Immature natural killer cell (primary cell): ENCODE measurements around the gene DOC2B. TPM values are rescaled to one million over a fixed set of nuclear protein-coding genes. Genes with fewer than 3 reads are reported as not detected.
A peak's percentile ranks its signal among the peaks of the same experiment; 100 is the strongest.

Experiments
- DNase-seq, 3 donors: peaks; one replicate each; pipeline ENCODE4 v3.0.0; 2022; ENCODE audit warnings: mixed read lengths in 1 of 3
- H3K27ac Mint-ChIP-seq, 6 donors: one replicate each; pipeline ENCODE4 v1.8.0; 2020; ENCODE audit warnings: mixed read lengths in 6 of 6, mild to moderate bottlenecking in 5 of 6, inconsistent platforms in 4 of 6, moderate library complexity in 3 of 6
- H3K27me3 Mint-ChIP-seq, 3 donors: one replicate each; pipeline ENCODE4 v1.8.0; 2020 to 2021; ENCODE audit warnings: low read depth in 3 of 3, mild to moderate bottlenecking in 3 of 3, mixed read lengths in 3 of 3, moderate library complexity in 3 of 3, inconsistent platforms in 1 of 3
- H3K36me3 Mint-ChIP-seq, 3 donors: one replicate each; pipeline ENCODE4 v1.8.0; 2020; ENCODE audit warnings: mixed read lengths in 3 of 3, inconsistent platforms in 2 of 3, mild to moderate bottlenecking in 2 of 3
- H3K4me1 Mint-ChIP-seq, 2 donors: one replicate each; pipeline ENCODE4 v1.8.0; 2020; ENCODE audit warnings: inconsistent platforms in 2 of 2, mild to moderate bottlenecking in 2 of 2, mixed read lengths in 2 of 2, moderate library complexity in 1 of 2
- H3K4me3 Mint-ChIP-seq, 5 donors: one replicate each; pipeline ENCODE4 v1.8.0; 2020; ENCODE audit warnings: mild to moderate bottlenecking in 5 of 5, mixed read lengths in 5 of 5, inconsistent platforms in 3 of 5, moderate library complexity in 3 of 5
- H3K9me3 Mint-ChIP-seq, 6 donors: one replicate each; pipeline ENCODE4 v1.8.0; 2020; ENCODE audit warnings: mild to moderate bottlenecking in 6 of 6, mixed read lengths in 6 of 6, inconsistent platforms in 4 of 6, moderate library complexity in 3 of 6
- polyA plus RNA-seq, 3 donors: library from polyadenylated mRNA; unstranded; fragments of 300-500 nt; fragmentation: Illumina TruSeq; gene quantifications; one replicate each; pipeline ENCODE4 v1.2.3, GENCODE V29; 2021

Gene DOC2B
- polyA plus RNA-seq, 3 donors from 2014 or later = not detected

GRCh38 chr17:156946-157345 lies 24.5 kb downstream of the DOC2B start:
- H3K36me3 Mint-ChIP-seq = no peaks in the 10 kb centered on the region
- peaks cover 0 to 7% (median 1%) of the 10 kb centered on the region in 3 donors for H3K27me3 Mint-ChIP-seq
- H3K4me1 Mint-ChIP-seq = no peaks in the 10 kb centered on the region
- no peak for DNase-seq
- H3K27ac Mint-ChIP-seq = no peak overlapping the region
- H3K4me3 Mint-ChIP-seq = no peak overlapping the region
- H3K9me3 Mint-ChIP-seq = no peaks in the 10 kb centered on the region

DNA sequence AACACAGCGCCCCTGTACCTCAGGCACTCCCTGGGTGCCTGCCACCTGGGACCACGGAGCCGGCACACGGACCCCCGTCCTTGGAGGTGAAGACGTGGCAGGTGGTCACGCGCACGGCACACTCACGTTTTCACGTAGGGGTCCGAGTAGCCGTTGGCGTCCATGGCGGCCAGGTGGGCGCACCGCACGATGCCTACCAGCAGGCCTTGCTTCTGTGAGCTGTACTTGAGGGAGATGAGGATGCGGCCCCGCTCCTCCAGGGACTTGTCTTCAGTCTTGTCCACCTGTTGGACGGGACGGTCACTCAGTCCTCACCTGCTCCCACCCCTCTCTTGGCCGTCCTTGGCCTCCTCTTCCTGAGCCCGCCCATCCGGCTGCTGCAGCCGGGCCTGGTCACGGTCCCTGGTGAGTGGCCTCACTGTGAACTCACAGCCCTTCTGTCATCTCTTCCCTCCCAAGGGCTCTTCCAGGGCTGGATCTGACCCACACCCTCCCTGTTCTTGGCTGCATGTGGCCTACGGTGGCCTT lies 25.3 kb downstream of the DOC2B start:
- no peak for DNase-seq
- no peak overlapping the region for H3K4me3 Mint-ChIP-seq
- peaks cover 1 to 7% (median 5%) of the 10 kb centered on the region in 3 donors for H3K27me3 Mint-ChIP-seq
- no peaks in the 10 kb centered on the region for H3K9me3 Mint-ChIP-seq
- H3K27ac Mint-ChIP-seq = no peak overlapping the region
- no peaks in the 10 kb centered on the region for H3K36me3 Mint-ChIP-seq
- no peaks in the 10 kb centered on the region for H3K4me1 Mint-ChIP-seq

GRCh38 chr17:155576-155975 lies 25.9 kb downstream of the DOC2B start:
- Mint-ChIP-seq H3K4me1 (no peaks in the 10 kb centered on the region), H3K36me3 (no peaks in the 10 kb centered on the region), H3K9me3 (no peaks in the 10 kb centered on the region), H3K27me3 (peaks cover 1 to 7% (median 5%) of the 10 kb centered on the region in 3 donors), H3K4me3 (no peak overlapping the region), H3K27ac (no peak overlapping the region)
- no peak for DNase-seq

DNA sequence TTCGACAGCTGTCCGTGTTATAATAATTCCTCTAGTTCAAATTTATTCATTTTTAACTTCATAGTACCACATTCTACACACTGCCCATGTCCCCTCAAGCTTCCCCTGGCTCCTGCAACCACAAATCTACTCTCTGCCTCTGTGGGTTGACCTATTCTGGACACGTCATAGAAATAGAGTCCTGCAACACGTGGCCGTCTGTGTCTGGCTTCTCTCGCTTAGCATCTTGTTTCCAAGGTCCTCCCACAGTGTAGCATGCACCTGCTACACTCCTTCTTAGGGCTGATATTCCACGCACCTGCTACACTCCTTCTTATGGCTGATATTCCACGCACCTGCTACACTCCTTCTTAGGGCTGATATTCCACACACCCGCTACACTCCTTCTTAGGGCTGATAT lies 27.6 kb downstream of the DOC2B start:
- peaks cover 1 to 5% (median 5%) of the 10 kb centered on the region in 3 donors for H3K27me3 Mint-ChIP-seq
- H3K27ac Mint-ChIP-seq = no peak overlapping the region
- H3K4me3 Mint-ChIP-seq = no peak overlapping the region
- no peaks in the 10 kb centered on the region for H3K4me1 Mint-ChIP-seq
- no peak for DNase-seq
- H3K9me3 Mint-ChIP-seq = no peaks in the 10 kb centered on the region
- no peaks in the 10 kb centered on the region for H3K36me3 Mint-ChIP-seq

DNA sequence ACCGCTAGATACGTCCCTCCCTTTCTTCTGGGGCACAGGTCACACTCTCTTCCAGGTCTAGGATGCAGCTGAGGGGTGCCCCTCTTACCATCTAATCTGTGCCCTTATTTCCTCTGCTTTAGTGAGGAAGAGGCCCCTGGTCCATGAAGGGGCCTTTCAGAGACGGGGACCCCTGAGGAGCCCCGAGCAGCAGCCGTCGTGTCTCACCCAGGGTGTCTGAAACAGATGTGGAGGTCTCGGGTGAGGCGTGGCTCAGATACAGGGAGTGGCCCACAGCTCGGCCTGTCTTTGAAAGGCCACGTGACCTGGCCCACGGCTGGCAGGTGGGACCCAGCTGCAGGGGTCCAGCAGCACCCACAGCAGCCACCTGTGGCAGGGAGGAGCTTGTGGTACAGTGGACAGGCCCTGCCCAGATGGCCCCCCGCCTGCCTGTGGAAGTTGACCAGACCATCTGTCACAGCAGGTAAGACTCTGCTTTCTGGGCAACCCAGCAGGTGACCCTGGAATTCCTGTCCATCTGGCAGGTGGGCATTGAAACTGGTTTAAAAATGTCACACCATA lies 28.5 kb downstream of the DOC2B start:
- DNase-seq = no peak
- Mint-ChIP-seq H3K9me3 (no peaks in the 10 kb centered on the region), H3K36me3 (no peaks in the 10 kb centered on the region), H3K27ac (no peak overlapping the region), H3K4me1 (no peaks in the 10 kb centered on the region), H3K4me3 (no peak overlapping the region), H3K27me3 (peaks cover 1 to 5% (median 5%) of the 10 kb centered on the region in 3 donors)

DNA sequence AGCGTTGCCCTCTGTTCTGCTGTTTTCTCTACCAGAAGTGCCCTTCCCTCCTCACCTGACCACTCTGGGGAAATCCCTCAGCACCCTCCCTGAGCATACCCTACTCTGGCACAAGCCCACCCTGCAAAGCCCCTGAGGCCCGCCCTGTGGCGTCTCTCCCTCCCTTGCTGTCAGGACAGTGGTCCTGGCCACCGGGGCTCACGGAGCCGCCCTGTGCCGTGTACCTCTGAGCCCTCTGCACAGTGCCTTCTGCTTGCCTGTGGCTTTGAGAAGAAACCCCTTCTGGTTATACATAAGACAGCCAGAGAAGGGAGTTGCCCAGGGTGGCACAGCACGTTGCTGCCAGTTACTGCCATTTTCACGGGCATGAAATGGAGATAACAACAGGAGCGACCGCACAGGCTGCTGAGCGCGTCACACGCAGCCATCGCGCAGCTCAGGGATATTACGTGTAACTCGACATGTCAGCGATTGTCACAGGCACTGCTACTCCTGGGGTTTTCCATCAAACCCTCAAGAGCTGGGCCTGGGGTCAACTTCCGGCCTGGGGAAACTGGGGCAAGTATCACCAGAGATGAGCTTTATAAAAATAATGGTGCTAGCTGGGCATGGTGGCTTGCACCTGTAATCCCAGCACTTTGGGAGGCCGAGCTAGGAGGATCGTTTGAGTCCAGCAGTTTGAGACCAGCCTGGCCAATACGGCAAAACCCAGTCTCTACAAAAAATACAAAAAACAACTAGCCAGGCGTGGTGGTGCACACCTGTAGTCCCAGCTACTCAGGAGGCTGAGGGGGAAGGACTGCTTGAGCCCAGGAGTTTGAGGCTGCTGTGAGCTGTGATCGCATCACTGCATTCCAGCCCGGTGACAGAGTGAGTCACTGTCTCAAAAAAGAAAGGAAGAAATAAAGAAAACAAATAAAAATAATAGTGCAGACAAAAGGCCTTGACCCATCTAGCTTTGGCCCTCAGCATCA lies 29.3 kb downstream of the DOC2B start:
- Mint-ChIP-seq H3K4me1 (no peaks in the 10 kb centered on the region), H3K4me3 (no peak overlapping the region), H3K9me3 (no peaks in the 10 kb centered on the region), H3K36me3 (no peaks in the 10 kb centered on the region), H3K27me3 (peaks cover 1 to 5% (median 5%) of the 10 kb centered on the region in 3 donors), H3K27ac (no peak overlapping the region)
- no peak for DNase-seq

GRCh38 chr17:151004-151403 lies 30.4 kb downstream of the DOC2B start:
- H3K4me3 Mint-ChIP-seq = no peak overlapping the region
- peak overlapping the region in 1 of 6 donors; percentile 28 for H3K27ac Mint-ChIP-seq
- DNase-seq = no peak
- no peaks in the 10 kb centered on the region for H3K9me3 Mint-ChIP-seq
- peaks cover 3 to 5% (median 5%) of the 10 kb centered on the region in 3 donors for H3K27me3 Mint-ChIP-seq
- H3K36me3 Mint-ChIP-seq = no peaks in the 10 kb centered on the region
- no peaks in the 10 kb centered on the region for H3K4me1 Mint-ChIP-seq

- Mint-ChIP-seq H3K27me3 (peaks cover 0 to 5% (median 3%) of the 10 kb centered on the region in 3 donors), H3K27ac (no peak overlapping the region)
These were observed 31.4 kb downstream of the DOC2B start for GRCh38 chr17:149897-150584.

DNA sequence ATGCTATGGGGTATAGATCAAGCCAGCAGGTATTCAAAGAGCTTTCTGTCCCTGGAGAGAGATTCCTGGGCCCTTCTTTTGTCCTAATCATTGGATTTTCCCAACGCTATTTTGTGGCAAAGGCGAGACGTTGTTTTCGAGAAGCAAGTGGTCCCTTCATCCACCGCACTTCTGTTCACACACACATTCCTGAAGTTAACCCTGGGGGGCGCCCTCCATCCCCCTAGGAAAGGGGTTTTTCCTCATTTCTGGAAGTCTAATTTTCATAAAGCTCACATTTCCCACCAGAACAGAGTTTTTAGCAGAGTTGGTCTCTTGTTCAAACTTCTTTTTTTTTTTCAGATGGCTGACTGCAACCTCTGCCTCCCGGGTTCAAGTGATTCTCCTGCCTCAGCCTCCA lies 32.2 kb downstream of the DOC2B start:
- no peak overlapping the region for H3K4me3 Mint-ChIP-seq
- H3K27me3 Mint-ChIP-seq = peaks cover 0 to 5% (median 3%) of the 10 kb centered on the region in 3 donors
- DNase-seq = no peak
- H3K4me1 Mint-ChIP-seq = no peaks in the 10 kb centered on the region
- H3K36me3 Mint-ChIP-seq = no peaks in the 10 kb centered on the region
- H3K27ac Mint-ChIP-seq = no peak overlapping the region
- H3K9me3 Mint-ChIP-seq = no peaks in the 10 kb centered on the region

More at GRCh38 chr17:149897-150584, 31.4 kb downstream of the DOC2B start:
- H3K36me3 Mint-ChIP-seq = no peaks in the 10 kb centered on the region
- H3K9me3 Mint-ChIP-seq = no peaks in the 10 kb centered on the region
- no peaks in the 10 kb centered on the region for H3K4me1 Mint-ChIP-seq
- DNase-seq = no peak
- no peak overlapping the region for H3K4me3 Mint-ChIP-seq

DNA sequence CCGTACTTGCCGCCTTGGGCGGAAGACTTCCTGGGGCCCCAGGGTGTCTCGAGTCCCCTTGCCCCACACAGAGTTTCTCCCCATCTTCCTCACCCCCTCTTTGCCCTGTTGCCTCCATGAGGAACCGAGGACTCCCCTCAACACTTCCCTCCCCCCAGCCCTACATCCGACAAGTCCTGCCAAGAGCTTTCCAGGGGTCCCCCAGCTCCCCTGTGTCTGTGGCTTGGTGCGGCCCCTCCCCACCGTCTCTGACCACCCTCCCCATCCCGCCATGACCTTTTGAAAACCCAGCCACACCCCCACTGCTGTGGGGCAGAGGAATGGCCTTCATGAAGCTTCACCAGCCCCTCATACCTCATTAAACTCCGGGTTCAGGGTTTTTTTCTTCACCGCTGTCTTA lies 32.7 kb downstream of the DOC2B start:
- Mint-ChIP-seq H3K27ac (no peak overlapping the region), H3K4me1 (no peaks in the 10 kb centered on the region), H3K27me3 (peaks cover 0 to 5% (median 3%) of the 10 kb centered on the region in 3 donors), H3K36me3 (no peaks in the 10 kb centered on the region), H3K4me3 (no peak overlapping the region), H3K9me3 (no peaks in the 10 kb centered on the region)
- DNase-seq = no peak

GRCh38 chr17:147796-148740 lies 33.4 kb downstream of the DOC2B start:
- H3K4me3 Mint-ChIP-seq = no peak overlapping the region
- peaks cover 0 to 2% of the 10 kb centered on the region in 2 donors for H3K4me1 Mint-ChIP-seq

GRCh38 chr17:146983-147761 lies 34.3 kb downstream of the DOC2B start:
- H3K36me3 Mint-ChIP-seq = no peaks in the 10 kb centered on the region
- peaks cover 1 to 5% (median 2%) of the 10 kb centered on the region in 3 donors for H3K27me3 Mint-ChIP-seq
- peaks cover 0 to 2% of the 10 kb centered on the region in 2 donors for H3K4me1 Mint-ChIP-seq
- H3K4me3 Mint-ChIP-seq = no peak overlapping the region
- no peaks in the 10 kb centered on the region for H3K9me3 Mint-ChIP-seq
- no peak for DNase-seq
- no peak overlapping the region for H3K27ac Mint-ChIP-seq

More at GRCh38 chr17:147796-148740, 33.4 kb downstream of the DOC2B start:
- H3K27ac Mint-ChIP-seq = no peak overlapping the region
- no peaks in the 10 kb centered on the region for H3K9me3 Mint-ChIP-seq
- no peak for DNase-seq
- no peaks in the 10 kb centered on the region for H3K36me3 Mint-ChIP-seq
- H3K27me3 Mint-ChIP-seq = peaks cover 2 to 5% (median 3%) of the 10 kb centered on the region in 3 donors
